Nephron progenitor cell (in vitro differentiated cells): ENCODE measurements around the gene LCE2A.

ENCODE experiments used
- DNase-seq: peaks from one replicate; pipeline ENCODE4 v3.0.0; 2021
- H3K27ac Mint-ChIP-seq: 2 replicates; pipeline ENCODE4 v1.8.0; 2021; ENCODE audit warnings: mild to moderate bottlenecking, moderate library complexity, mixed read lengths
- H3K27me3 Mint-ChIP-seq: 2 replicates; pipeline ENCODE4 v1.8.0; 2021; ENCODE audit warnings: mild to moderate bottlenecking, low read depth, mixed read lengths; ENCODE audit not compliant: poor library complexity
- H3K36me3 Mint-ChIP-seq: 2 replicates; pipeline ENCODE4 v1.8.0; 2021; ENCODE audit warnings: low read depth, mixed read lengths
- H3K4me1 Mint-ChIP-seq: 2 replicates; pipeline ENCODE4 v1.8.0; 2021; ENCODE audit warnings: mixed read lengths
- H3K4me3 Mint-ChIP-seq: 2 replicates; pipeline ENCODE4 v1.8.0; 2021; ENCODE audit warnings: mild to moderate bottlenecking, moderate library complexity, mixed read lengths
- H3K9me3 Mint-ChIP-seq: 2 replicates; pipeline ENCODE4 v1.8.0; 2021; ENCODE audit warnings: mild to moderate bottlenecking, moderate library complexity, mixed read lengths
- TF ChIP-seq, protein P1 (sequence below): fragments of 200-600 bp; sonication (generic); IDR thresholded peaks from 2 replicates; pipeline ENCODE4 v1.5.0; 2021; ENCODE audit warnings: antibody characterized with exemption

Gene LCE2A

DNA sequence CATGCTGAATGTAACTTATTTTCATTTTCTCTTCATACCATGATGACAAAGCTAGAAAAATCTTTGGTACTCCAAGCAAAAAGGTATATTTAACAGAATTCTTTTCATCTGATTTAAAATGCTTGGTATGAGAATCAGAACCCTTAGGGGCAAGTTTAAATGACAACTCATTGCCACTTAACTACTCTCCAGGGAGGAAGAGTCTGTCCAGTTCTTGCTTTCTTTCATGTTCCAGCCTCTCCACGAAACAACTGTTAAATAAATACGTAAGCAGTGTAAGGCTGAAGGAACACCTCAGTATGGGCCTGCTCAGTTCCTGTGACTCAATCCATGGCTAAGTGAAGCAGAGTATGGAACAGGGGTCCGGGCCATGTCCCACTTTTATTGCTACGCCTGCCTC is 1.6 kb downstream of the LCE2A start:
- no peaks in the 10 kb centered on the region for H3K4me1 Mint-ChIP-seq
- TF ChIP-seq, protein P1, sequence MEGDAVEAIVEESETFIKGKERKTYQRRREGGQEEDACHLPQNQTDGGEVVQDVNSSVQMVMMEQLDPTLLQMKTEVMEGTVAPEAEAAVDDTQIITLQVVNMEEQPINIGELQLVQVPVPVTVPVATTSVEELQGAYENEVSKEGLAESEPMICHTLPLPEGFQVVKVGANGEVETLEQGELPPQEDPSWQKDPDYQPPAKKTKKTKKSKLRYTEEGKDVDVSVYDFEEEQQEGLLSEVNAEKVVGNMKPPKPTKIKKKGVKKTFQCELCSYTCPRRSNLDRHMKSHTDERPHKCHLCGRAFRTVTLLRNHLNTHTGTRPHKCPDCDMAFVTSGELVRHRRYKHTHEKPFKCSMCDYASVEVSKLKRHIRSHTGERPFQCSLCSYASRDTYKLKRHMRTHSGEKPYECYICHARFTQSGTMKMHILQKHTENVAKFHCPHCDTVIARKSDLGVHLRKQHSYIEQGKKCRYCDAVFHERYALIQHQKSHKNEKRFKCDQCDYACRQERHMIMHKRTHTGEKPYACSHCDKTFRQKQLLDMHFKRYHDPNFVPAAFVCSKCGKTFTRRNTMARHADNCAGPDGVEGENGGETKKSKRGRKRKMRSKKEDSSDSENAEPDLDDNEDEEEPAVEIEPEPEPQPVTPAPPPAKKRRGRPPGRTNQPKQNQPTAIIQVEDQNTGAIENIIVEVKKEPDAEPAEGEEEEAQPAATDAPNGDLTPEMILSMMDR: no peak
- H3K36me3 Mint-ChIP-seq: no peaks in the 10 kb centered on the region

DNA sequence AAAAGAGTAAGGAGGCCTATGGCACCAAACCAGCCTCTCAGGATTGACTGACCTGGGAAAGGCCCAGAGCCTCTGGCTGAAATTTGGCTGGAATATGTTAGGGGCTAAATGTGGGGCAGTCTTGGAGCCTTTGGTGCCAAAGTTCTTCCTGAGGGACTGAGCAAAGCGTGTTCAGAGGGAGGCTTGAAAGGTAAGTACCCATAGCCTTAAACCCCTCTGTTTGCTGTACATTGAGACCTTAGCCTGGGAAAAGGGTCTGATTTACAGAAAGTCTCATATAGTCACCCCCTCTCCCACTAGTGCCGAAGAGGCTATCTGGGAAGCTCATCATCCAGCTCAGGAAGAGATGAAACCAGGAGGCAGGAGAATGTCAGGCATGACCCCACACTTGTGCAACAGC is 9.7 kb downstream of the LCE2A start, which contains the start of gene LCE4A:
Gene LCE4A (plus strand): TSS at position 301 of the 400 bp plus-strand sequence. CDS start 916 bp downstream, outside the sequence.
- Mint-ChIP-seq H3K4me3 (no peak within 1 kb of the TSS), H3K27me3 (peaks cover 8% of the 10 kb centered on the region), H3K36me3 (no peaks in the 10 kb centered on the region), H3K4me1 (no peaks in the 10 kb centered on the region), H3K9me3 (peaks cover 84% of the 10 kb centered on the region), H3K27ac (no peak within 1 kb of the TSS)
- TF ChIP-seq, protein P1: no peak
- no peak for DNase-seq

More for the DNA sequence above, 1.6 kb downstream of the LCE2A start:
- DNase-seq: no peak
- no peak overlapping the region for H3K27ac Mint-ChIP-seq
- no peak overlapping the region for H3K4me3 Mint-ChIP-seq
- peaks cover 3% of the 10 kb centered on the region for H3K27me3 Mint-ChIP-seq
- peaks cover 75% of the 10 kb centered on the region for H3K9me3 Mint-ChIP-seq

DNA sequence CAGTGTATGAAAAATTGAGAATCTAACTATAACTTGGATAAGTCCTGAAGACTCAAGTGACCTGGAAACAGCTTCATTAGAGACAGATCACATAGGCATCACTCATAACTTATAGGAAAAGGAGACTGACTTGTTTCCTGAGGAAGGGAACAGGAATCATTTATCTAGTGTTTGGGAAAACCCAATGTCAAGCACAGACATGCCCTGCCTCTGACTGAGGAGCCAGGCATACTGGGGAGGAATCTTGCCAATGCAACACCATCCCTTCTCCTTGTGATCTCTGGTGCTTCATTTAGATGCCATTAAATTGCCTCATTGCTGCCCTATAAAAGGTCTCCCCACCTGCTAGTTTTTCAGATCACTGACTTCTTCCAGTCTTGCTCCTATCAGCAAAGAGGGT is 20.1 kb downstream of the LCE2A start:
- H3K27ac Mint-ChIP-seq: no peak overlapping the region
- no peaks in the 10 kb centered on the region for H3K36me3 Mint-ChIP-seq
- H3K4me1 Mint-ChIP-seq: no peaks in the 10 kb centered on the region
- DNase-seq: no peak
- H3K27me3 Mint-ChIP-seq: no peaks in the 10 kb centered on the region
- peaks cover 88% of the 10 kb centered on the region for H3K9me3 Mint-ChIP-seq
- TF ChIP-seq, protein P1: no peak
- H3K4me3 Mint-ChIP-seq: no peak overlapping the region

DNA sequence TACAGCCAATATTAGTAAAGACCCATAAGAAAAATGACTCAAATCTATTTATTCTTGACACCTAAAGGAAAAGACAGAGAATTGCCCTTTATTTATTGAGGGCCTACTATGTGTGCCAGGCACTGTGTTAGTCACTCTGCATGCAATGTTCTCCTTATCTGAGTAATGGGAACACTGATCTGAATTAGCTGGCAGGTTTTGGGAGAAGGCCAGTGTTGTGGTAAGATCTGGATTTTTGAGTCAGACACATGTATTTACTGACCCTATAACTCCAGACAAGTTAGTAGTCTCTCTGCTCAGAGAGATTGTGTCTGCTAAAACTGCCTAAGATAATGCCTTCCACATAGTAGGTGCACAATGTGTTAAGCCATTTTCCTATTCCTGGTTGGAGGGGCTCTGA is 27.1 kb downstream of the LCE2A start:
- Mint-ChIP-seq H3K36me3 (no peaks in the 10 kb centered on the region), H3K4me1 (no peaks in the 10 kb centered on the region), H3K27me3 (no peaks in the 10 kb centered on the region), H3K4me3 (no peak overlapping the region), H3K9me3 (peaks cover 83% of the 10 kb centered on the region), H3K27ac (no peak overlapping the region)
- TF ChIP-seq, protein P1: no peak
- no peak for DNase-seq

DNA sequence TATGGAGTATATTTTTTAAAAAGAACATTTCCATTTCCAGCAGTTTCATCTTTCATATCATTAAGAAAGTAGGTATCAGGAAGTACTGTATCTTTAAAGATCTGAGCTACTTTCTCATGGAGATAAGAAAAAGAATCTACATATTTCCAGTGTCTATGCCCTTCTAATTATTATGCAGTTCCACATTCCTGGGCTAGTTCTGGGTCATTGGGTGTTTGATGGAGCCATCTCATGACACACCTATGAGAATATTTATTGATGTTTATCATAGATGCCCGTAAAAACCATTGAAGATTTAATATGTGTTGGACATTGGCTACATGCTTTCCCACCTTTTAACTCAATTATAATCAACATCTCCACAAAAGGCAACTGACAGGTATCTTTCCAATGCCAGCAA is 30.8 kb downstream of the LCE2A start:
- no peaks in the 10 kb centered on the region for H3K27me3 Mint-ChIP-seq
- no peak overlapping the region for H3K27ac Mint-ChIP-seq
- H3K9me3 Mint-ChIP-seq: peaks cover 73% of the 10 kb centered on the region
- H3K36me3 Mint-ChIP-seq: no peaks in the 10 kb centered on the region
- no peak for DNase-seq
- no peak overlapping the region for H3K4me3 Mint-ChIP-seq
- TF ChIP-seq, protein P1: no peak
- no peaks in the 10 kb centered on the region for H3K4me1 Mint-ChIP-seq

DNA sequence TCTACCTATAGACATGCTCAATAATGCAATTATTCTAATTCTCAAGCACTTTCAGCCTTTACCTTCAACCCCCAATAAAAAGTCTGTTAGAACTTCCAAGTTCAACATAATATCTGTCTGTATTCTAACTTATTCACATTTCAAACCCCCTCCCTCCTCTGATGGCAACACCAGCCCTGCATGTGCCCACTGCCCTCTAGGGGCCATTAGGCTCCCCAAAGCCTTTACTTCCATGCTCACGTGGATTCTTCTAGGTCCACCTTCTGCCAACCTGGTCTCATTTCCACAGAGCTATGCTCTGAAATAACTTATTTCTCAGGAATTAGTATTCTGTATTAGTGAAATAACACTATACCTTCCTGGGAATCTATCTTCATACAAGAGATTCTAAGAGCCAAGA is 37.5 kb downstream of the LCE2A start:
- no peak for DNase-seq
- Mint-ChIP-seq H3K4me3 (no peak overlapping the region), H3K36me3 (no peaks in the 10 kb centered on the region), H3K27ac (no peak overlapping the region), H3K9me3 (peaks cover 81% of the 10 kb centered on the region), H3K4me1 (no peaks in the 10 kb centered on the region), H3K27me3 (no peaks in the 10 kb centered on the region)
- TF ChIP-seq, protein P1: no peak
